K562 (cell line): ENCODE measurements around the gene CSPG5. TPM values are rescaled to one million over a fixed set of nuclear protein-coding genes. Genes with fewer than 3 reads are reported as not detected.
A peak's percentile ranks its signal among the peaks of the same experiment; 100 is the strongest.

Source experiments
- ASH1L ChIP-seq: fragments of 450-650 bp; IDR thresholded peaks from 2 replicates; pipeline ENCODE4 v1.6.1; 2018; ENCODE audit warnings: borderline replicate concordance, mild to moderate bottlenecking, low read depth; ENCODE audit not compliant: partially characterized antibody
- BRCA1 ChIP-seq, 2 experiments: fragments of 450-650 bp in 1 of 2; sonication (generic) in 1 of 2; formaldehyde crosslinking in 1 of 2; IDR thresholded peaks; 2 replicates each; pipeline versions ENCODE4 v1.5.0 to v1.6.1; 2017 to 2020; ENCODE audit warnings: mild to moderate bottlenecking in 1 of 2, missing genetic modification reagents in 1 of 2
- CTBP1 ChIP-seq: fragments of 450-650 bp; IDR thresholded peaks from 2 replicates; pipeline ENCODE4 v1.6.1; 2016; ENCODE audit warnings: borderline replicate concordance
- E2F3 ChIP-seq: fragments of 250-450 bp; sonication (Bioruptor Pico); IDR thresholded peaks from 2 replicates; pipeline ENCODE4 v1.4.0; 2020; ENCODE audit warnings: mild to moderate bottlenecking
- FOXP1 ChIP-seq: sonication (generic); formaldehyde crosslinking; IDR thresholded peaks from 2 replicates; pipeline ENCODE4 v1.8.0; 2022; ENCODE audit warnings: mild to moderate bottlenecking, missing genetic modification reagents
- HLTF ChIP-seq: fragments of 450-650 bp; IDR thresholded peaks from 2 replicates; pipeline ENCODE4 v1.6.1; 2016
- HNRNPK ChIP-seq: fragments of 200-400 bp; formaldehyde crosslinking; IDR thresholded peaks from one replicate; pipeline ENCODE4 v1.6.1; 2018; ENCODE audit warnings: mild to moderate bottlenecking, low read depth, low read length; ENCODE audit not compliant: poor library complexity, severe bottlenecking
- NCOA4 ChIP-seq: fragments of 450-650 bp; IDR thresholded peaks from 2 replicates; pipeline ENCODE4 v1.6.1; 2018; ENCODE audit warnings: mild to moderate bottlenecking; ENCODE audit not compliant: partially characterized antibody
- NFYB ChIP-seq: IDR thresholded peaks from 2 replicates; pipeline ENCODE4 v1.6.1; 2011; ENCODE audit warnings: mild to moderate bottlenecking, moderate library complexity; ENCODE audit not compliant: insufficient read length; ENCODE audit errors: extremely low read depth
- NONO ChIP-seq, 2 experiments: fragments of 200-400 bp in 1 of 2; fragments of 450-650 bp in 1 of 2; formaldehyde crosslinking in 1 of 2; IDR thresholded peaks; 2 replicates each; pipeline ENCODE4 v1.6.1; 2017; ENCODE audit warnings: low read depth in 2 of 2, mild to moderate bottlenecking in 2 of 2, moderate library complexity in 2 of 2, low read length in 1 of 2
- POLR2H ChIP-seq: IDR thresholded peaks from 2 replicates; pipeline ENCODE4 v1.6.1; 2016; ENCODE audit warnings: missing genetic modification characterization, low read depth, mild to moderate bottlenecking, control low read depth, missing compliant biosample characterization, moderate library complexity
- PRMT5 ChIP-seq: sonication (generic); formaldehyde crosslinking; IDR thresholded peaks from 2 replicates; pipeline ENCODE4 v1.5.0; 2020; ENCODE audit warnings: missing genetic modification reagents
- U2AF2 ChIP-seq: fragments of 200-400 bp; formaldehyde crosslinking; optimal IDR thresholded peaks from 2 replicates; pipeline ENCODE3; 2017; ENCODE audit warnings: low read depth, mild to moderate bottlenecking, low read length
- ZNF165 ChIP-seq: fragments of 250-450 bp; sonication (Bioruptor Pico); IDR thresholded peaks from 2 replicates; pipeline ENCODE4 v1.4.0; 2020; ENCODE audit warnings: borderline replicate concordance
- ZNF79 ChIP-seq: fragments of 250-450 bp; sonication (Bioruptor Pico); IDR thresholded peaks from 2 replicates; pipeline ENCODE4 v1.4.0; 2020; ENCODE audit warnings: low read depth, mild to moderate bottlenecking, moderate library complexity
- polyA plus RNA-seq, 8 experiments: library from polyadenylated mRNA; depleted of rRNA in 4 of 8; stranded (reverse) in 5 of 8; unstranded in 3 of 8; fragments of >200 nt; fragmentation: Nextera tagmentation in 2 of 8; fragmentation: Illumina TruSeq in 1 of 8; extraction: Ambion mirVana in 2 of 8; extraction: Trizol in 1 of 8; gene quantifications; 2 replicates each; pipeline versions ENCODE4 v1.2.1 to v1.2.3, GENCODE V29; 2011 to 2014; ENCODE audit warnings: inconsistent platforms in 1 of 8, missing spikeins in 1 of 8
- total RNA-seq, 7 experiments: library from RNA; depleted of rRNA in 6 of 7; stranded (reverse); fragments of >200 nt in 6 of 7; fragmentation: Illumina TruSeq in 2 of 7; extraction: Trizol in 2 of 7; gene quantifications; 2 replicates each; pipeline versions ENCODE4 v1.2.1 to v1.2.3, GENCODE V29; 2011 to 2021; ENCODE audit warnings: low replicate concordance in 1 of 7
- TF ChIP-seq, protein P1 (sequence below): sonication (generic); formaldehyde crosslinking; IDR thresholded peaks from 2 replicates; pipeline ENCODE4 v1.8.0; 2023; ENCODE audit warnings: mild to moderate bottlenecking, missing genetic modification reagents
- TF ChIP-seq, protein P2 (sequence below): fragments of 200-800 bp; sonication (Bioruptor generic); IDR thresholded peaks from 2 replicates; pipeline ENCODE4 v1.6.1; 2017; ENCODE audit warnings: missing genetic modification characterization, missing compliant biosample characterization
- TF ChIP-seq, protein P3 (sequence below): fragments of 250-450 bp; sonication (Bioruptor Pico); IDR thresholded peaks from 2 replicates; pipeline ENCODE4 v1.5.0; 2021
- TF ChIP-seq, protein P4 (sequence below): fragments of 200-400 bp; formaldehyde crosslinking; IDR thresholded peaks from 2 replicates; pipeline ENCODE4 v1.6.1; 2017; ENCODE audit warnings: mild to moderate bottlenecking, low read depth, low read length, moderate library complexity
- TF ChIP-seq, protein P5 (sequence below), 3 experiments: fragments of 200-800 bp in 1 of 3; sonication (Bioruptor generic) in 1 of 3; sonication (generic) in 1 of 3; formaldehyde crosslinking in 1 of 3; IDR thresholded peaks; 2 replicates each; pipeline versions ENCODE4 v1.6.1 to v1.8.0; 2016 to 2022; ENCODE audit warnings: mild to moderate bottlenecking in 2 of 3, missing compliant biosample characterization in 2 of 3, missing genetic modification characterization in 2 of 3, missing genetic modification reagents in 1 of 3

CSPG5 gene
- total and polyA plus RNA-seq, 9 of the 15 experiments (the other 6 are each of a cell fraction or from before 2014, with no cell fraction given): 0.06 to 3.3 (median 2.4) TPM

DNA sequence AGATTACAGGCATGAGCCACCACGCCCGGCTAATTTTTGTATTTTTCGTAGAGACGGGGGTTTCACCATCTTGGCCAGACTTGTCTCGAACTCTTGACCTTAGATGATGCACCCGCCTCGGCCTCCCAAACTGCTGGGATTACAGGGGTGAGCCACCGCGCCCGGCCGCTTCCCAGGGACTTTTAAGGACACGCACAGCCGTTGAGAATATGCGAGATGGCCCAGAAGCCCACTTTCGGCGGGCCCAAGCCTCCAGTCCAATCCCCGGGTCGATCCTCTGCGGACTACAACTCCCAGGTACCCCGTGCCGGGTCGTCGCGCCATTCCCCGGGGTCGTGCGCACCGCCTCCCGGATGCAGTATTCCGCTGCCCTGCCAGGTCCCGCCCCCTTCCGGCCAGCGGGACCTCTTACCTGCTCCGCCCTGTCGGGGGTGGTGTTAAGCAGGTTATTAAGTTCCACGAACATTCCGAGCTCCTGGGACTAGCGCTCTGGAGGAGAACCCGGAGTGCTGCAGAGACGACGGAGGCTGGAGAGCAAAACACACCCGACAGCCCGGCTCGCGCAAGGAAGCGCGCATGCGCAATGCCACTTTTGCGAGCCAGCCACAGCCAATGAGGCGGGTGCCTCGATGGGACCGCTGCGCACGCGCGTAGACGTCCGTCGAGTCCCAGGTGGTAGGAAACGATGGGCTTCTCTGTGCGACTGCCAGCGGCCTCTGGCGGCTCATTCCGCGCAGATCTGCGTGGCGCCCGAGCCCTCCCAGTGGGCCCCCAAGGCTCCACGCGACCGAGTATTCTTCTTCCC lies 65.3 kb downstream of the CSPG5 start, which contains the start of gene ELP6 (continued):
- TF ChIP-seq E2F3 (CRISPR knock-in tag) (peak; percentile 86), NONO (IDR thresholded peaks at IDR 0.05; ENCODE audit: low read depth in 2 of 2, low read length in 1 of 2) (peak in 1 of 2 experiments; percentile 73; a peak in 2 of 4 replicates), ASH1L (no peak), HLTF (no peak), BRCA1 (IDR thresholded peaks at IDR 0.05) (no peak), BRCA1 (CRISPR knock-in tag; IDR thresholded peaks at IDR 0.05) (no peak), CTBP1 (peak; percentile 78; the same call in 1 of the 2 replicates), NCOA4 (no peak), NFYB (no peak), FOXP1 (0 out of 2 replicates have a peak, but pooled peaks have one; percentile 1), HNRNPK (no peak), ZNF165 (no peak), PRMT5 (CRISPR knock-in tag) (no peak), POLR2H (tag) (peak; percentile 85), U2AF2 (no peak), ZNF79 (CRISPR knock-in tag) (no peak)
- TF ChIP-seq, protein P1, sequence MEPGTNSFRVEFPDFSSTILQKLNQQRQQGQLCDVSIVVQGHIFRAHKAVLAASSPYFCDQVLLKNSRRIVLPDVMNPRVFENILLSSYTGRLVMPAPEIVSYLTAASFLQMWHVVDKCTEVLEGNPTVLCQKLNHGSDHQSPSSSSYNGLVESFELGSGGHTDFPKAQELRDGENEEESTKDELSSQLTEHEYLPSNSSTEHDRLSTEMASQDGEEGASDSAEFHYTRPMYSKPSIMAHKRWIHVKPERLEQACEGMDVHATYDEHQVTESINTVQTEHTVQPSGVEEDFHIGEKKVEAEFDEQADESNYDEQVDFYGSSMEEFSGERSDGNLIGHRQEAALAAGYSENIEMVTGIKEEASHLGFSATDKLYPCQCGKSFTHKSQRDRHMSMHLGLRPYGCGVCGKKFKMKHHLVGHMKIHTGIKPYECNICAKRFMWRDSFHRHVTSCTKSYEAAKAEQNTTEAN (CRISPR knock-in tag): peak; percentile 75; the same call in 1 of the 2 replicates
- TF ChIP-seq, protein P2, sequence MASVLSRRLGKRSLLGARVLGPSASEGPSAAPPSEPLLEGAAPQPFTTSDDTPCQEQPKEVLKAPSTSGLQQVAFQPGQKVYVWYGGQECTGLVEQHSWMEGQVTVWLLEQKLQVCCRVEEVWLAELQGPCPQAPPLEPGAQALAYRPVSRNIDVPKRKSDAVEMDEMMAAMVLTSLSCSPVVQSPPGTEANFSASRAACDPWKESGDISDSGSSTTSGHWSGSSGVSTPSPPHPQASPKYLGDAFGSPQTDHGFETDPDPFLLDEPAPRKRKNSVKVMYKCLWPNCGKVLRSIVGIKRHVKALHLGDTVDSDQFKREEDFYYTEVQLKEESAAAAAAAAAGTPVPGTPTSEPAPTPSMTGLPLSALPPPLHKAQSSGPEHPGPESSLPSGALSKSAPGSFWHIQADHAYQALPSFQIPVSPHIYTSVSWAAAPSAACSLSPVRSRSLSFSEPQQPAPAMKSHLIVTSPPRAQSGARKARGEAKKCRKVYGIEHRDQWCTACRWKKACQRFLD (CRISPR knock-in tag): peak; percentile 69
- TF ChIP-seq, protein P3, sequence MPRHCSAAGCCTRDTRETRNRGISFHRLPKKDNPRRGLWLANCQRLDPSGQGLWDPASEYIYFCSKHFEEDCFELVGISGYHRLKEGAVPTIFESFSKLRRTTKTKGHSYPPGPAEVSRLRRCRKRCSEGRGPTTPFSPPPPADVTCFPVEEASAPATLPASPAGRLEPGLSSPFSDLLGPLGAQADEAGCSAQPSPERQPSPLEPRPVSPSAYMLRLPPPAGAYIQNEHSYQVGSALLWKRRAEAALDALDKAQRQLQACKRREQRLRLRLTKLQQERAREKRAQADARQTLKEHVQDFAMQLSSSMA (CRISPR knock-in tag): peak; percentile 2; the same call in 1 of the 2 replicates
- TF ChIP-seq, protein P4, sequence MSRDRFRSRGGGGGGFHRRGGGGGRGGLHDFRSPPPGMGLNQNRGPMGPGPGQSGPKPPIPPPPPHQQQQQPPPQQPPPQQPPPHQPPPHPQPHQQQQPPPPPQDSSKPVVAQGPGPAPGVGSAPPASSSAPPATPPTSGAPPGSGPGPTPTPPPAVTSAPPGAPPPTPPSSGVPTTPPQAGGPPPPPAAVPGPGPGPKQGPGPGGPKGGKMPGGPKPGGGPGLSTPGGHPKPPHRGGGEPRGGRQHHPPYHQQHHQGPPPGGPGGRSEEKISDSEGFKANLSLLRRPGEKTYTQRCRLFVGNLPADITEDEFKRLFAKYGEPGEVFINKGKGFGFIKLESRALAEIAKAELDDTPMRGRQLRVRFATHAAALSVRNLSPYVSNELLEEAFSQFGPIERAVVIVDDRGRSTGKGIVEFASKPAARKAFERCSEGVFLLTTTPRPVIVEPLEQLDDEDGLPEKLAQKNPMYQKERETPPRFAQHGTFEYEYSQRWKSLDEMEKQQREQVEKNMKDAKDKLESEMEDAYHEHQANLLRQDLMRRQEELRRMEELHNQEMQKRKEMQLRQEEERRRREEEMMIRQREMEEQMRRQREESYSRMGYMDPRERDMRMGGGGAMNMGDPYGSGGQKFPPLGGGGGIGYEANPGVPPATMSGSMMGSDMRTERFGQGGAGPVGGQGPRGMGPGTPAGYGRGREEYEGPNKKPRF: no peak
- TF ChIP-seq, protein P5, sequence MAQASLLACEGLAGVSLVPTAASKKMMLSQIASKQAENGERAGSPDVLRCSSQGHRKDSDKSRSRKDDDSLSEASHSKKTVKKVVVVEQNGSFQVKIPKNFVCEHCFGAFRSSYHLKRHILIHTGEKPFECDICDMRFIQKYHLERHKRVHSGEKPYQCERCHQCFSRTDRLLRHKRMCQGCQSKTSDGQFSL (CRISPR knock-in tag; IDR thresholded peaks at IDR 0.05): no peak
- TF ChIP-seq, protein P5 (tag; IDR thresholded peaks at IDR 0.05): no peak
